NCI-H1105 treated with DMSO at 0.1 percent for 48 hours (cell line): ENCODE measurements around the gene TAS2R19.

ENCODE experiments used
- DNase-seq: peaks from one replicate; lab custom pipeline; 2025; lab: John Stamatoyannopoulos, UW

The TAS2R19 gene

DNA sequence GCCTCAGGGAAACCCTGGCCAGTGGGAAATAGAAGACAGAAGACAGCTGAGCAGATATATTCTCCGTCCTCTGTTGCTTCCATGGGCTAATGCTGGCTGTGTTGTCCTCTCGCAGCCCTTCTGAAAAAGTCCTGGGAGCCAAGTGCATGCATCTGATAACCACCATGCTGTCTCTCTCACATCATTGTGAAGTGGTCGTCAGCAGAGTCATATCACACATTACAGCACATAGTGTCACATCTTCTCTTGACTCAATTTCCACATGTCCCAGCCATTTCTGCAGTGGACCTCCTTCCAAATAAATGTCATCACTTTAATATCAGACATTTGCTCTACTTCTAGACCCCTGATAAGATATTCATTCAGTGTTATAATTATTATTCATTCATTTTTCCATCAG is 28.1 kb downstream of the TAS2R19 start:
- DNase-seq = no peak

DNA sequence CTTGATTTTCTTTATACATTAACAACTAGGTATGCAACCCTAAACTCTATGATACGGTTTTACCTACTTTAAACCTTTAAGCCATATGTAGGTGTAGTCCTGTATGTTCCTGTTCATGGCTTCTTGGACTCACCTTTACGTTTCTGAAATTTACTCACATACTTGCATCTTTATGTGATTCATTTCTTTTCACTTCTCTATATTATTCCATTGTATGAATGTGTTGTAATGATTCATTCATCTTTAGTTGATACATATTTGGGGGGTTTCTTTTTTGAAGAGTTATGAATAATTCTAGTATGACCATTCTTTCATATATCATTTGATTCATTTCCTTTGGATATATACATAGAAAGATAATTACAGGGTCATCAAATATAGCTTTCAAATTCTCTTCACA is 33.3 kb downstream of the TAS2R19 start:
- no peak for DNase-seq

DNA sequence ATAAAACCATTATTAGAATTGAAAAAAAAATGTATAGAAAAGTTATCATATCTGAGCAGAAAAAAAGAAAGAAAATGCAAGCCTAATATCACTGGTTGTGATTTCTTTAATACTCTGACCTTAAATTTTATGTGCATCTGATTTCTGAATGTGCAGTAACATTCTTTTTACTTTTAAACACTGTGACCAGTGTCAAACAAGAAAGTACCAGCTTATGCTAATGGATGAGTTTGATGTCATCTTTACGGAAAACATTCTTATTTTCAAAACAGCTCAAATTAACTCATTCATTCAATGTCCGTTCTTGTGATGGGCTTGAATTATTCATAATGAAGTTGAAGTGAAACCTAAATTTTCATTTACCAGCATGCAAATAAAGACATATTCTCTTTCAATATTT is 35.6 kb downstream of the TAS2R19 start, which contains the start of gene TAS2R50:
Gene TAS2R50 (minus strand): TSS at position 101 of the 400 bp plus-strand sequence. CDS start 52 bp downstream, at position 49.
- DNase-seq = no peak

DNA sequence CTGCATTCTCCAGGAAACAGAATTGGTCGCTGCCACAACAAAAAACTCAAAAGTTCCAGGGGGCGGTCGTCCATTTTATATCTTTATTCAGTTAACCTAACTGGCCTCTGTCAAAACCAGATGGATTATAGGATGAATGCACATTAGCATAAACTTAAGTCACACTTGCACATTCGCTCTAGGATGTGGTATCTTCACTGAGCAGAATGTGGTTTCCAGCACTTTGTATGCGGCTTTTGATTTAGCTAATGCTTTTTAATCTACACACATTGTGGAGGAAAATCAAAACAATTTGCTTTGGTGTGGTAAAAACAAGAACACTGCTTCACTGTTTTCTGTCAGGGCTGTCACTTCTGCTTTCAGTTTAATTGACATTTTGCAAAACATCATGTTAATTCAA is 40.2 kb downstream of the TAS2R19 start:
- DNase-seq = no peak

DNA sequence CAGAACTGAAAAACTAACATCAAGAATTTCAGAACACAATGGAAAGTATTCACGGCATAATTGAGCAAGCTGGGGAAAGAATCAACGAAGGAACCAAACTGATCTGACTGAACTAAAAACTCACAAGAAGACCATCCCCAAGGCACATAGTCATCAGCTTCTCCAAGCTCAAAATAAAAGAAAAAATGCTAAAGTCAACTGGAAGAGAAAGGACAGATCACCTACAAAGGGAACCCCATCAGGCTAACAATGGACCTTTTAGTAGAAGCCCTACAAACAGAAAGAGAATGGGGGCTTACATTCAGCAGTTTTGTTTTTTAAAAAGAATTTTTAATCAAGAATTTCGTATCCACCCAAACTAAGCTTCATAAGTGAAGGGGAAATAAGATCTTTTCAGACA is 47.5 kb downstream of the TAS2R19 start:
- no peak for DNase-seq
